GM12892 (cell line): ENCODE results near the gene SH3GLB2. TPM values are rescaled to one million over a fixed set of nuclear protein-coding genes. Genes with fewer than 3 reads are reported as not detected.
A peak's percentile ranks its signal among the peaks of the same experiment; 100 is the strongest.

Experiments
- DNase-seq: peaks from one replicate; pipeline ENCODE4 v3.0.0; 2011; ENCODE audit not compliant: insufficient read length
- FAIRE-seq: peaks from 2 replicates; lab custom pipeline; 2011; peaks lifted over from hg19 to GRCh38; lab: Jason Lieb, UNC
- POLR2A ChIP-seq: IDR thresholded peaks from 2 replicates; pipeline ENCODE4 v1.6.1; 2011; ENCODE audit warnings: low read depth, low read length, control low read depth
- POLR2AphosphoS5 ChIP-seq: IDR thresholded peaks from 2 replicates; pipeline ENCODE4 v1.6.1; 2011; ENCODE audit warnings: low read depth, low read length, control low read depth
- TAF1 ChIP-seq: IDR thresholded peaks from 2 replicates; pipeline ENCODE4 v1.6.1; 2011; ENCODE audit warnings: low read depth, mild to moderate bottlenecking, control low read depth, low read length, borderline replicate concordance
- polyA plus RNA-seq: library from polyadenylated mRNA; unstranded; fragments of >200 nt; gene quantifications from one replicate; pipeline ENCODE4 v1.2.1, GENCODE V29; 2012; ENCODE audit warnings: missing spikeins, inconsistent platforms; ENCODE audit not compliant: missing spikeins

SH3GLB2 gene
- polyA plus RNA-seq: 41.0 TPM

DNA sequence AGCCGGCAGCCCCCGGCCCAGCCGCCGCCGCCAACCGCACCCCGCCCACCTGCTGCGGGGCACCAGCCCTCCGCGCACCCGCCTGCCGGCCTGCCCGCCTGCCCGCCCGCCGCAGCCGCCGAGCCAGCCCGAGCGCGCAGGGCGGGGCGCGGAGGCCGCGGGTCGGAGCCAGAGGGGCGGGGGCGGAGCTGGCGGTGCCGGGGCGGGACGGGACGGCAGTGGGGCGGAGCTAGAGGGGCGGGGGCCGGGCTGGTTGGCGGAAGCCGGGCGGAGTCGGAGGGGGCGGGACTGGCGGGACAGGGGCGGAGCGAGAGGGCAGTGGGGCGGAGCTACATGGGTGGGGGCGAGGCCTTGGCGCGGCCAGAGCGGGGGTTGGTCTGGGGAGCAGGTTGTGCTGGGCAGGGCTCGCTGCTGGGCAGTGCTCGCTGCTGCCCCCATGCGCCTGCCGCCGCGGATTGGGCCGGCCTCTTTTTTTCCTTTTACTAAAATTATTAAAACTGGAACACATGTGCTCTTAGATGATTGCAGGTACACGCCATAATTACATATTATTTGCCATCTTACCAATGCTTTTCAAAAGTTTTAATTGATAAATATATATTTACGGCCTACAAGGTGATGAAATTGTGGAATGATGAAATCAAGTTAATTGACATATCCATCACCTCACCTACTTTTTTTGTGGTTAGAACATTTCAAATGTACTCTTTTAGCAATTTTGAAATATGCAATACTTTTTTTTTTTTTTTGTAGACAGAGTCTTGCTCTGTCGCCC is at the start of gene SH3GLB2:
SH3GLB2 (minus strand) TSS at position 140 of the 775 bp plus-strand sequence. CDS start 177 bp downstream, outside the sequence.
- DNase-seq: peak; percentile 91
- FAIRE-seq: peak; percentile 94
- TF ChIP-seq POLR2AphosphoS5: no peak
- TF ChIP-seq POLR2A: no peak
- TF ChIP-seq TAF1: no peak

DNA sequence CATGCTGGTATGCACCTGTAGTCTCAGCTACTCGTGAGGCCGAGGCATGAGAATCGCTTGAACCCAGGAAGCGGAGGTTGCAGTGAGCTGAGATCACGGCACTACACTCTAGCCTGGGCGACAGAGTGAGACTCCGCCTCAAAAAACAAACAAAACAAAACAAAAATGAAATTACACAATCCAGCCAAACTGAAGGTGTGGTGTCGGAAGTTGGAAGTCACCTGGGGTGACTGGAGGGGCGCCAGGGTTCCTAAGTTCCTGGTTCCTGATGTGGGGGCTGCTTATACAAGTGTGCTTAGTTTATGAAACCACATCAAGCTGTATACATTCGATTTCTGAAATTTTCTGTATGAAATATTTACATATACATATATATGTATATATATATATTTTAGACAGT is 49.1 kb upstream of the SH3GLB2 start:
- FAIRE-seq (no peak), DNase-seq (no peak)
- TF ChIP-seq POLR2A (no peak), TAF1 (no peak), POLR2AphosphoS5 (no peak)

- no peak for DNase-seq
- TF ChIP-seq POLR2AphosphoS5: no peak
- FAIRE-seq: no peak
These were observed 48.5 kb upstream of the SH3GLB2 start for GRCh38 chr9:129076640-129077037.

GRCh38 chr9:129075996-129076639 is 48.0 kb upstream of the SH3GLB2 start:
- FAIRE-seq (no peak), DNase-seq (no peak)
- no peak for TF ChIP-seq POLR2A

DNA sequence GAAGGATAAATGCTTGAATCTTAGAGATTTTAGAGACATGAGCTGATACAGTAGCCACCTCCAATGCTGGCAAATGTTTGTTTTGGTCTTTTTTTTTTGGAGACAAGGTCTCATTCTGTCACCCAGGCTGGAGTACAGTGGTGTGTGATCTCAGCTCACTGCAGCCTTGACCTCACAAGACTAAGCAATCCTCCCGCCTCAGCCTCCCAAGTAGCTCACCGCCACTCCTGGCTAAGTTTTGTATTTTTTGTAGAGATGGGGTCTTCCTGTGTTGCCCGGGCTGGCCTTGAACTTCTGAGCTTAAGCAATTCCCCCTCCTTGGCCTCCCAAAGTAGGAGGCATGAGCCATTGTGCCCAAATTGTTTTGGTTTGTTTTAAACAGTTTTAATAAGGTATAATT is 46.0 kb upstream of the SH3GLB2 start:
- TF ChIP-seq POLR2A (no peak), POLR2AphosphoS5 (no peak), TAF1 (no peak)
- DNase-seq: no peak
- FAIRE-seq: no peak

DNA sequence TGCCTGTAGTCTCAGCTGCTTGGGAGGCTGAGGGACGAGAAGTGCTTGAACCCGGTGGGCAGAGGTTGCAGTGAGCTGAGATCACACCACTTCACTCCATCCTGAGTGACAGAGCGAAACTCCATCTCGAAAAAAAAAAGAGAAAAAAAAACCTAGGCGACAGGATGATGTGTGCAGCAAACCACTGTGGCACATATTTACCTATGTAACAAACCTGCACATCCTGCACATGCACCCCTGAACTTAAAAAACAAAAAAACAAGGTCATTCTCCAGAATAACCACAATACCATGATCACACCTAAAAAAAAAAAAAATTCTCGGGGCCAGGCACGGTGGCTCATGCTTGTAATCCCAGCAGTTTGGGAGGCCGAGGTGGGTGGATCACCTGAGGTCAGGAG is 45.3 kb upstream of the SH3GLB2 start:
- TF ChIP-seq TAF1: no peak
- TF ChIP-seq POLR2AphosphoS5: no peak
- no peak for TF ChIP-seq POLR2A
- FAIRE-seq (no peak), DNase-seq (no peak)

DNA sequence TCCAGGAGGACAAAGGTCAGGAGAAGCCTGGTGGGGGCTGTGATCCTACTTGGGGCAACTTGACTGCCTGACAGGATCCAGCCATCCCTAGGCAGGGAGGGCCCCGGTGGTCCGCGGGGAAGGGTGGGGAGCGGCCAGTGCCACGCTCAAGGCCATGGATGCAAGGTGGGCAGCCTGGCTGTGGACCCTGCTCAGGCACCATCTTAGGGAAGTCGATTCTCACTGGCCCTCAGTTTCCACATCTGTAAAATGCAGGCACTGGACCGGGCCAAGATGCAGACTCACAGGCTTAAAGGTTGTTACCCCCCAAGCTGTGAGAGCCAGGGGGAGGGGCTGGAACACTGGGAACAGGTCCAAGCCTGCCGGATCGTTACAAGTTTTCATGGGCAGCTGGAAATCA is 44.0 kb upstream of the SH3GLB2 start:
- DNase-seq (no peak), FAIRE-seq (no peak)
- TF ChIP-seq TAF1: no peak
- TF ChIP-seq POLR2AphosphoS5: no peak
- no peak for TF ChIP-seq POLR2A

DNA sequence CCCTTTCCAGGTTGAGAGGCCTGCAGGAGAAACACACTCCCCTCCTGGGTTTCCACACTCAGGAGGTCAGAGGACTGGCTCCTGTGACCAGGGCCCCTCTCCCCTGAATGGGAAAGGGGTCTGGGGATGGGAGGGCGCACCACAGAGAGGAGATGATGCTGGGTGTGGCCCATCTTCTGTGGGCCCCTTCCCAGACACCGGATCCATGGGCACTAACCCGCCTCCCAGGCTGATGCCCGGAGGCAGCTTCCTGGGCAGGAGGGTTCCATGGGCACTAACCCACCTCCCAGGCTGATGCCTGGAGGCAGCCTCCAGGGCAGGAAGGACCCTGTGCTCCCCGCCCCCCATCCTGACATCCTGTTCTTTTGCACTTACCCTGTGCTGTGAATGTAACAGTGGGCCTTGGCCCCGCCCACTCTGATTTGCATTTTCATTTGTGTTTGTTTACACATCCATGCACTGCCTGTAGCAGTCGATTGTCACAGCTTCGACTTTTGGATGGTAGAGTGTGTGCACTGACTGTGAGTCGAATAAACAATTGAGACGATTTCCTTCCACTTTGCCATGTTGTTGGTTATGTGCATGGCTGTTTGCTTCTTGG is 43.5 kb upstream of the SH3GLB2 start:
- FAIRE-seq: no peak
- DNase-seq: no peak
- TF ChIP-seq POLR2AphosphoS5 (no peak), POLR2A (no peak), TAF1 (no peak)

DNA sequence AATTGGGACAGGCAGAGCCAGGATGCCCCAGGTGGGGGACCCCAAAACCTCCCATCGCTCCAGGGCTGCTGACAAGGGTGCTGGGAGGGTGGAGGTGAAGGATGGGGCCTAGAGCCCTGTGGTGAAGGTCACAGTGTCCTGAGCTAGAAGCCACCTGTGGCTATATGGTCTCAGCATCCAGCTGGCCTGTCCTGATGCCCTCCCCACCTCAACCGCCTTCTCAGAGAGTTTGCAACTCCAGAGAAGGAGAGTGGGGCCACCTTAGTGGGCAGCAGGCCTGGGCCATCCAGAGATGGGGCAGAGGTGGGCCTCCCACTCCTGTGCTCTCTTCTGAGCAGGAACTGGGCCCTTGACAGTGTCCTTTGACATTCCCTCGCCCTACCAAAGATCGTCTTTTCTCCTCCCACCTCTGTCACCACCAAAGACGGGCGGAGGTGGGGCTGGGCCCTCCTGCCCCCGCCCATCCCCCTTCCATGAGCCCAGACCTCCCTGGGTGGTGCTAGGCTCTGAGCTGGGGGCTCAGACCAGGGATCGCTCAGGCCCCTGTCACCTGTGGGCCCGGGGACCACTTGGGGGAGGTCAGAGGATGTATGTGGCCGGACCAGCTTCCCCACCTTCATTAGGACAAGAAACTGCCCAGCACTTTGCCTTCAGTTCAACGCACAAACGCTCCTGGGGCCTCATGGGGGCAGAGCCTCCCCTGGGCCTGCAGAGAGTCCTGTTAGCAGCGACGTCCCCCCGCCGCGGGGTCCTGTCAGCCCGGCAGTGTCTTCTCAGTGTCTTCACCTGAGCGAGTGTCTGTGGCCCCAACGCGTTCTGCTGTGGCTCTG is 42.8 kb upstream of the SH3GLB2 start:
- no peak for DNase-seq
- FAIRE-seq: no peak
- TF ChIP-seq POLR2AphosphoS5 (no peak), POLR2A (no peak)

DNA sequence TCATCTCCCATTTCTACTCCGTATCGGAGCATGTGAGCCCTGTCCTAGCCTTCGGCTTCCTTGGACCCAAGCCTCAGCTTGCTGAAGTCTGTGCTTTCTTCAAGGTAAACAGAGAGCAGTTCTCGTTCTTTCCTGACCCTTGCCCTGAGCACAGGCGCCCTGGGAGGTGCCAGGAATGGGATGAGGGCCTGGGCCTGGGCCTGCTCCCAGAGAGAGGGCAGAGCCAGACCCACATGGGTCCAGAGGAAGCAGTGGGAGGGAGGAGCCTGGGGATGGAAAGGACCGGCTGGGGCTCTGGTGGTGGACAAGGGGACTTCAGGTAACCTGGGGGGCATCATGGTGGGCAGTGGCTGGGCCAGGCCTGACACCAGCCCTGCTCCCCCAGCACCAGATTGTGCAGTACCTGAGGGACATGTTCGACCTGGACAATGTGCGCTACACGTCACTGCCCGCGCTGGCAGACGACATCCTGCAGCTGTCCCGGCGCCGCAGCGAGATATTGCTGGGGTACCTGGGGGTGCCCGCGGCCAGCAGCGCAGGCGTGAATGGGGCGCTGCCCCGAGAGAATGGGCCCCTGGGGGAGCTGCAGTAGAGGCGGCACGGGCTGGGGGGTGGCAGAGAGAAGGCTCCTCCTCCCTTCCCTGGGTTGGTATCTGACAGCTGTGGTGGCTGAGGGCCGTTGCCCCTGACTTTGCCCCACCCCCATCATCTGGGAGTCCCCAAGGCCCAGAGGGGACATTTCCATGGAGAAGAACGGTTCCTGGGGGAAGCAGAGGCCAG is 41.9 kb upstream of the SH3GLB2 start:
- FAIRE-seq (no peak), DNase-seq (no peak)
- no peak for TF ChIP-seq TAF1
- TF ChIP-seq POLR2A: no peak
- no peak for TF ChIP-seq POLR2AphosphoS5

DNA sequence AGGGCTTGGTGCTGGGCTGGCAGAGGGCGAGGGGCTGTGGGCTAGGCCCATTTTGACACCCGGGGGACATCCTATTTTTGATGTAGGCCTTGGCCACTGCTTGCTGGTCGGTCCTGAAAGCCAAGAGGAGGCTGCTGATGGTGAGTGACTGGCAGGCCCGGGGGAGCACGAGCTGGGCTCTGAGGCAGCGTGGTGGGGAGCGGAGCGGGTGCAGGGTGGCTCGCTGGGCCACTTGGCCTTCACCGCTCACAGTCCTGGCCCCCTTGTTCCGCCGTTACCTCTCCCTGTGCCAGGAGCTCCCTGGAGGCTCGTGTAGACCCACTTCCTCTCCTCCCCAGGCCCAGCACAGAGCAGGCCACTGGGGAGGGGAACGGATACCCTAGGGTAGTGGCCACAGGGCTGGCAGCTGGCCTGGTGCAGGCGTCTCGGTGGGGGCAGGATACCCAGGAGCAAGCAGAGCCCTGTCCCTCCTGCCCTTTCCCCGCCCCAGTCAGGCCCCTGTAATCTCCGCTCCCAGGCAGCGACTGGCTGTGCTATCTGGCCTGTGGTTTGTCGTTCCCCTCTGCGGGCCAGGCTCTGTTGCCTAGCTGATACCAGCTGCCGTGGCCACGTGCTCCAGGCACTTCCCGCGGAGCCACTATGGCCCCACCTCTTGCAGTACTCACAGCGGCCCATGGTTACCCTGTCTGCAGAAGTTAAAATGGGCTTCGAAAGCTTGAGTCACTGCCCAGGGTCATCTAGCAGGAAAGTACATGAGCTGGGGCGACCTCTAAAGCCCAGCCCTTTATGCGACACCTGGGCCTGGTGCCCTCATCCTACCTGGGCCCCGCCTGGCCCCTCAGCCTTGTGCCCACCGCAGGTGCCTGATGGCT is 41.1 kb upstream of the SH3GLB2 start:
- TF ChIP-seq POLR2AphosphoS5 (no peak), TAF1 (no peak), POLR2A (no peak)
- no peak for DNase-seq
- no peak for FAIRE-seq

DNA sequence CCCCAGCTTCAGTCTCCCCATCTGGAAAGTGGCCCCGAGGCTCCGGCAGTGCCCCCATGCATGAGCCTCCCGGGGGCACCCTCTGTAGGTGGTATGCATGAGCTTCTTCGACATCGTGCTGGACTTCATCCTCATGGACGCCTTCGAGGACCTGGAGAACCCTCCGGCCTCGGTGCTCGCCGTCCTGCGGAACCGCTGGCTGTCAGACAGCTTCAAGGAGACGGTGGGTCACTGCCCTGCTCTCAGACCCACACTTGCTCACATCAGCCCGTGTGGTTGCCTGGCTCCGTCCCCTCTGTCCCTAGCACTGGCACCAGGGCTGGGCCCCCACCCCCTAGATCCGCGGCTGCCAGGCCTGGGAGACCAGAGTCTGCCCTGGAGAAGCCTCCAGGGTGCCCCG is 40.0 kb upstream of the SH3GLB2 start:
- no peak for FAIRE-seq
- DNase-seq: no peak
- no peak for TF ChIP-seq POLR2A
- no peak for TF ChIP-seq POLR2AphosphoS5
- no peak for TF ChIP-seq TAF1
